ENCODE results near the gene HOXB5.

HOXB5 gene

DNA sequence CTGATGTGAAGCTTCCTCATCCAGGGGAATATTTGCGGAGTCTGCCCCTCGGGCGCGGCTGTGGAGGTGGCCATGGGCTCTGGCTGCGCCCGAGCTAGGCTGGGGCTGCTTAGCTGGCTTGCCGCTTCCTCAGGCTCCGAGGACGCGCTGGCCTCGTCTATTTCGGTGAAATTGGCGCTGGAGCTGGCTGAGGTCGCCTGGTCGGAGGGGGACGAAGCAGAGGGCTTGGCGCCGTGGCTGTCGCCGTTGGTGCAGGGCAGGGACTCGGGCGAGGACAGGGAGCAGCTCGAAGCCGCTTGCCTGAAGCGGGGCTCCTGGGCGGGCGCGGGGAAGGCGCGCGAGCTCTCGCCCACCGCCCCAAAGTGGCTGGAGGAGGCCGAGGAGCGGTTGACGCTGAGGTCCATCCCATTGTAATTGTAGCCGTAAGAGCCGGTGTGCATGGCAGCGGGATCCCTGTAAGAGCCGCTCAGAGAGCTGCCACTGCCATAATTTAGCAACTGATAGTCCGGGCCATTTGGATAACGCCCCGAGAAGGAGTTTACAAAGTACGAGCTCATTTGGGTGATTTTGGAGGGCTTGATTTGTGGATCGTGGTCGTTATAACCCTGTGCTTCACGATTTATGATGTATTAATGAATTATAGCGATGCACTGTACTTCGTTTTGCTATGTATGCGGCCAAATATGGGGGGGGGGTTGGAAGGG lies at the start of gene HOXB5:
HOXB5 (minus strand) TSS at position 654 of the 704 bp plus-strand sequence; CDS start at position 557, 97 bp downstream.
- DNase-seq: no peak

DNA sequence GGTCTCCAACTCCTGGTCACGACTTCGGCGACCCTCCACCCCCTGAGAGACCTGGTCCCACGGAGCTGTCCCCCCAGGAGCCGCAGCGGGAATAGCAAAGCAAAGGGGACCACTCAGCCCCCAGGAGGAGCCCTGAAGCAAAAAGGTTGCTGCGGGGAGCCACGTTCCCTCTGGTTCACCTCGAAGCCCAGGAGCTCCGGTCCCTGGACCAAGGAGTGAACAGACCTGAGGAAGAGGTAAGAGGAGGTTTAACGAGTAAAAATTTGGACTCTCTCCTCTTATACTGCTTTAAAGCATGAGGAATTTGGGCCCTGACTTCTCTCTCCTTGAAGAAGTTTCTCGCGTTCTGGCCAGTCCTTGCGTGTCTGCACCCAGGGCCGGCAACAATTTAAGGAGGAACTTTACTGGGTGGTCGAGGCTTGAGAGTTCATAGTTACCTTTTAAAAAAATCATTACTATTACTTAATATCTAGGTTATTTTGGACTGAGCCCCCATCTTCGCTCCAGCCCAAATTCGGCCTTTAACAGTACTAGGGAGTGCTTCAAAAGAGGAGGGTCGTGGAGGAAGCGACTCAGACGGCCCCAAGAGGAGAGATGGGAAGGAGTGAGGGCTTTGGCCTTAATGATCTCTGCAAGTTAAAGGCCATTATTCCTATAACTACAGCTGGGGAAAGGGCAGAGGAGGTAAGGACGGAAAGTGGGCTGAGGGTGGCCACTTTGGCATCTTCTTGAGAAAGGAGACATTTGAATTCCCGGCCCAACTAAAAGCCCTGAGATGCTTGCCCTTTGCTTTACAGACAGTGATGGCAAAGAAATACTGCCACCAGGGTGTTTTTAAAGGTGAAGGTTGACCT lies 49.5 kb upstream of the HOXB5 start:
- no peak for DNase-seq

DNA sequence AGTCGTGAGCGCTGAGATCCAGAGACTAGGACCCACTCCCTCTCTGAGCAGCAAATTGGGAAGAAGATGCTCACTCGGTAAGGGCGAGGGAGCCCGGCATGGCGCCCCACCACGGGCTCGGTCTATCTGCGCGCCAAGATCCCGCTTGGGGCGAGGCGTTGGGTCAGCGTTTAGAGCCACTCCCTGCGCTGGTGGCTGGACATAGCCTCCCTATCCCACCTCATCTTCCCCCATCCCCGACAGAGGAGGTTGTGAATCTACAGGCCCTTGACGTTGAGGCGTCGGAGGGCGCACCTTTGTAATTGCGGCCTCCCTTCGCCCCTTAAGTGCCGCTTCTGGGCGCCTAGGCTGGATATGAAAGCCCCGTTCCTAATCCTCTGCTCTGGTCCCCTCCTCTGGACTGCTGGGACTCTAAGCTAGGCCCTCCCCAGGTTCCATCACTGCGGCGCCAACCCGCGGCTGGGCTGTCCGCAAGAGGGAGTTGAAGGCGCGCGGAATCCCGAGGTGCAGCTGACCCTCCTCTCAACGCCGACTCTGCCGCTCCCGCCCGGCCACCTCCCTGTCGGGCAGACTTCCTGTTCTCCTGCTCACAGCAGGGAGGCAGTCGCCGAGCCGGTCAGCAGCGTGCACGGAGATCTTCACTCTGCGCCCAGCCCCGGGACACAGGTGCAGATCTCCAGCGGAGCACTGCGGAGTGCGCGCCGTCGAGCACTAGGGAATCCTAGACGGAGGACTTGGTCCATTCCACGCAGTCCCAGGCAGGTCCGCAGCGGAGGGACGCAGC lies 48.7 kb upstream of the HOXB5 start:
- DNase-seq: no peak

DNA sequence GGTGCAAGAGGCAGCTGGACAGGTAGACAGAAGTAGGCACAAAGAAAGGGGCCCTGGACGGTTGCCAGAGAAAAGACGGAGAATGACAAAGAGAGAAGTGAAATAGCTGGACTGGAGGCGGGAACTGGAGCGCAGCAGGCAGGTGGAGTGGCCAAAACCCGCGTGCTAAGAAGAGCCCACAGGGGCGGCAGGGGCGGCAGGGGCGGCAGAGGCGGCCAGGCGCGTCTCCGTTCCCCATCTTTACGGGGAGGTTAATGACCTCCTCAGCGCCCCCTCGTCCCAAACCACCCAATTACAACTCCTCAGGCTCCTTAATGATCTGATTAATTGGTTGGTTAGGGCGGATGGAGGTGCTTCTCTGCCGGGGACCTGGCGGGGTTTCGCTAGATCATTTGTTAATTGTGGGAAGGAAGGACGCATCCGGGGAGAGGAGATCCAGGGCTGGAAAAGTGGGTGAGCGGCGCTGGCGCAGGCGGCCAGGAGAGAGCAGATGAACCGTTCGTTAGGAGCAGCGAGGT lies 48.0 kb upstream of the HOXB5 start:
- DNase-seq: no peak

DNA sequence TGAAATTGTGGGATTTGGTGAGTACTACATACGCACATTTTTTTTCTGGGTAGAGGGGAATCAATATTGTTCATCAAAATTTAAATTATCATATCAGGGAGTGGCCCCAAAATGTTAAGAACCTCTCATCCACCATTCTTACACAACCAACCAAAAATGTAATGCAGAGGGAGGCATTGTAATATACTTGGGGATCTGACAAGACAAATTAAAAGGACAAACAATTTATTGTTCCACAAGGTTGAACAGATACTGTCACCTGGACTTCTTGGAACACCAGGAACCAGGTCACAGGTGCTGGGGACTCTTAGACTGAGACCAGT lies 47.2 kb upstream of the HOXB5 start:
- no peak for DNase-seq

DNA sequence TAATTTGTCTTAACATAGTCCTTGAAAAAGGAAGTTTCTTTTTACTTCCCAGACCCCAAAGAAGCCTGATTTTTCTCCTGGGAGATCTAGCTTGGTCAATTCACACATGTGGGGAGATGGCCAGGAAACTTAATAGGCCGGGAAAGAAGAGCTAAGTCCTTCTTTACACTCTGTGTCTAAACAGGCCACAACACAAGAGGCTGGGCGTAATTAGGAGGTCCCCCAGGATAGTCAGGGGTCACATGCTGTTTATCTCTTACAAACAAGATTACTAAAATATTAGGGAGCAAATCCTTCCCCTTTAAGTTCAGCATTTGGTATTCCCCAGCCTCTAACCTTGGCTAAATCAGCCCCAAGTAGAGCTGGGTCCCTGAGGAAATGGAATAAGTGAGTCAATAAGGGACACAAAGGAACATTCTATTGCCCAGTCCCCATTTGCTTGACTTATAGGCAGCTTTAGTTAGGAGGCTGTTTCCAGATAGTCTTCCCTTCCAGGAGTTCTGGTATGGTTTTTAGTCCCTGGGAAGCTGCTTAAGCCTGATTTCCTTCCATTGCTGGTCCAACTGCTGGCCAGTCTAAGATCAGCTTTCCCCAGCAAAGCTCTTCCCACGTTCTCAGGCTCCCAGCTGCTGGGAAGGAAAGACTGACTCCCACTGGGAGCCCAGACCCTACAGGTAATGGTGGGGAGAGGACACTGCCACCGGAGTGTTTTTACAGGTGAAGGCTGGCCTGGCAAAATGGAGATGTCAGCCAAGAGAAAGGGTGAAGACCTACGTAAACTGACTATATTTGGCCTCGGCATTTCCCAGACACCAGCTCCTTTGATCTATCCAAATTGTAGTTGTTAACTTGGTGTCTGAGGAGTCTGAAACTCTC lies 46.6 kb upstream of the HOXB5 start:
- no peak for DNase-seq

DNA sequence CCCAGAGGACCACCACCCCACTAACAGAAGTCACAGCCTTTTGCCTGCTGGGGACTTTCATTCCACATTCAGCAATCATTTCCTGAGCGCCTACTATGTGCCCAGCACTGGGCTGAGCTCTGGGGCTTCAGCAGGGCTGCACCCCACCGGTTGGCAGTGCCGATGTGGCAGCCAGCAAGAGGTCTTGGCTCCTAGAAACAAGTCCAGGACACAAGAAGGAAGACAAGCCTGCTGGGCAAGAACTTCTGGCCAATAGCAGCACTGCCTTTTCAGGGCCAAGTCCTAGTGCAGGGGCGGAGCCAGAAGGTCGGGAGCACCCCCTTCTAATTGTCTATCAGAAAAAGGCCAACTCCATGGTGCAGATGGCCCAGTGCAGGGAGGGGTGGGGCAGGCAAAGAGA lies 45.6 kb upstream of the HOXB5 start:
- no peak for DNase-seq

DNA sequence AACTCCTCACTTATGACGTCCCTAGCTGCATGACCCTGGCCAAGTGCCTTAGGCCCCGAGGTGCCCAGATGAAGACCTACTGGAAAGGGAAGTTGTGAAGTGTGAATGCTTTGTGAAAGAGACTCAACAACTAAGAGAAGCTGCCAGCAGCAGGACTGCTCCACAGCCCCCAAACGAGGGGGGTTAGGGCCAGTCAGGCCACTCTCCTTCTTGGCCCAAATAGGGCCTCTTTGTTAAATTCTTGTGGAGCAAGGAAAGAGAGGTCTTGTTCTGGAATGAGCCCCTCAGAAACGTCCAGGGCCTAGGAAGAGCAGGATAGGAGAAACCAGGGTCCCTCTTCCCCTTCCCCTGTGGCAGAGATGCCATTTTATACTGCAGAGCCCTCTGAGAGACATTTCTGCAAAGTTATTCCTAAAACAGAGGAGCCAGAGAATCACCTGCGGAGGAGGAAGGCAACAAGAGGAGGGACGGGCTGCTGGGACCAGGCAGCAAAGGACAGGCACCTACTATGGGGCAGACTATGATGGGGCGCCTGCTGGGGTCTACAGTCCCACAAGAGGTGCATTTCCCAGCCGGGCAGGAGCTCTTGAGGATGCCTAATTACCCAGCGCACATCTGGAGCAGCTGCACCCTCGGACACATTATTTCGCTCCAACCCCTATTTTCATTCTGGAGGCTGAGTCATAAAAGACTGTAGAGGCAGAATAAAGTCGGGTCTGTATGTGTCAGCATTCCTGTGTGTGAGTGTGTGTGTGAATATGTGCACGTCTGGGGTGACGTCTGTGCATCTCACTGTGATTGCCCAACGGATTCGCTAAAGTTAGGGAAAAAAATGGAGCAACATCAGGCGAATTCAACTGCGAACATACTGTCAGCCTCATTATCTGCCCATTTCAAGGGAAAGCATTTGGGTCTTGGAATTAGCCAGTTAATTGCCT lies 44.0 kb upstream of the HOXB5 start:
- DNase-seq: no peak

DNA sequence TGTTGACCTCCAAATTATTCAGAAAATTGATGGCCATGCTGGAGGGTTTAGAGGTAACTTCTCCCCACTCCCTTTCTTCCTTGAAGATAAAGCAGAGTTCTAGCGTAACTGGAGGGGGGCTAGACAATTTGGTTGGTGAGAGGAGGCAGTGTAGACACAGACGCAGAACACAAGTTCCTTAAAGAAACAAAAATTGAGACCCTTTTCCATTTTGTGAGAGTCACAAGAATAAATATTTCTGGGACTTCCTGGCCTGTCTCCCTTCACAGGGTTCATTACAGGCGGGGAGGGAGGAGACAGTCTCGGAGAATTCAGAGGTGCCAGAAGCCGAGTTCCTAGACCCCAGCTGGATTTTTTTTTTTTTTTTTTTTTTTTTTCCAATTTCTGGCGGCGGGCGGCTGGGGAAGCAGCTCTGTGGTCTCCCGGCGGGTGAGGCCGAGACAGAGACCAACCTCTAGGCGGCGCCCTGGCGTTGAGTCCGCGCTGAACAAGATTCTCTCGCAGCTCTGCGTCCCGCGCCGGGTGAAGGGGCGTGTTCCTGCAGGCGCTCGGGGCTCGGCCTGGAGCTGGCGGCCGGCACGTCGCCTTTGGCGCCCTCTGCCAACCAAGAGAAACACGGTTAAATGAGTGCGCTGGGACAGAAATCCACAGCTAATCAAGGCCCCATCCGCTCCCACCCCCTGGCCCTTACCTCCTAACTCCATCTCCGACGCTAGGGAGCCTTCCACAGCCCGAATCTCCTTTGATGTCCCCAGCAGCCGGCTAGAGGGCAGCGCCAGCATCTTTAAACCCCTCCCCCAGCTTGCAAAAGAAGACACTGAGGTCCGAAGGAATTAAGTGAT lies 42.8 kb upstream of the HOXB5 start:
- peak; percentile 81 for DNase-seq

DNA sequence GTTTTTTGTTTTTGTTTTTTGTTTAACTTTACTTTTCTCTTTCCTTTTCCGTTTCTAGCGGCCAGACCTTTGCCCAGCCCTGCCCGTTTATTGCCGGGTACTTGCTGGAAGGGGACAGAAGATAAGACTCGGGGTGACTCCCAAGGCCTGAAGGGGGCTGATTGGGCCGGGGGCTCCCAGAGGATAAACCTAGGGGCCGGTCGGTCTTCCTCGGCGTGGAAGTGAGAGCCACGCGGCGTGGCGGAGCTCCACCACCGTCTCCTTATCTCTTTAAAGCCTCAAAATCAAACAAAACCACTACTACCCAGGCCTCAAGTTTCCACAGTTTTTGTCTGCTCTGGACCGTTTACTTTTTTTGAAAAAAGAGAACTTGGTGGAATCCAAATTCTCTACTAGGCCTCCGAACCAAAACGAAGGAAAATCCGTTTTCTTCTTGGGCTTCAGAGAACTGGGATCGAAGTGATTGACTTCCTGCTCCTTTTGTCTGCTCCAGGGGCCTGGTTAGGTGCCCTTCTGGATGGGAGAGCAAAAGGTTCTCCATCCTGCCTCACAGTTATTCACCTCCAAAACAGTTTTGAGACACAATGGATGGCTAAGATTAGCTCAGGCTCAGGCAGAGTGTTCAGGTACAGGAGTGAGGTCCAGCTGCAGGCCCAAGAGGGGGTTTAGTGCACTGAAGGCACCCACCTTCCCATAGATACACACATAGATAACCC lies 41.1 kb upstream of the HOXB5 start:
- no peak for DNase-seq

DNA sequence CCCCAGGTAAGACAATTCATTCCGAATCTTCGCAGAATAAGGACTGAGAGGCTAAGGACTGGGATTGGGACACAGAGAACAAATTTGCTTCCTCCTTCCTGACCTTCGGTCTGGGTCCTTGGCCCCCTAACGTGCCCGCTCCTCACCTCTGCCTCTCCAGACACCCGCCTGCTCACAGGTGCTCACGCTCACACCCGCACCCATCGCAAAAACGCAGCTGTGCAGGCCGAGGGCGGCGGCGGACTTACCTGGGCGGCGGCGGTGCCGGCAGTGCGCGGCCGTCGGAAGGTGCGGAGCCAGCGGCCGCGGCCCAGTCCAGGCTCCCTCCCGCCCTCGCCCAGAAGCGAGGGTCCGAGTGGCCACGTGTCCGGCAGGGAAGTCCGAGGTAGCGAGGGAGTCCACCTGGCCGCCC lies 39.7 kb upstream of the HOXB5 start:
- no peak for DNase-seq

DNA sequence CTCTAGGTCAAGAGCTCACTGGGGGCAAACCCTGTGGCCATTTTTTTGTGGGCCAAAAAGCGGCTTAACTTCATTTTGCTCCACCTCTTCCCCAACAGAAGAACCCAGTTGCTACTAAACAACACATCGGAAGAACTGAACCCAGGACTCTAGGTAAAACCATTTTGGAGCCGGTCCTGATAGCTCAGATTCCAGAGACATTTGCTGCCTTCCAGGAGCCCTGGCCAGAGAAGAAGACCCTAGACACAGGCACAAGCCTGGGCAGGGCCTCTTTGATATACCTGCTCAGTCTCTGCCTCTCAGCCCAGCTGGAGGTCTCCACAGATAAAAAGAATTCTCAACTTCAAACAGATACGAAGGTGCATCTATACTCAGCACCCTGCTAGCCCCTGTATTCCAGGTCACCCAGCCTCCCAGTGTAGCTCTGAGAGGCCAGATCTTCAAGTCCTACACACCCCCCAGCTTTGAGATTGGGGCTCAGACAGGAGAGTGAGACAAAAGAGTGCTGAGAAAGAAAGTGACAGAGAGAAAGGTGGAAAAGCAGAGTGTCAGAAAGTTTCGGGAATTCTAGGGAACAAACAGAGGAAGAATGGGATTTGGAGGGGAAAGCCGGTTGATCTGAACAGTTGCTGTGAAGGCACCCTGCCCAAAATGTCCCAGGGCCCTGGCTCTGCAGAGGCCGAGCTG lies 39.1 kb upstream of the HOXB5 start:
- no peak for DNase-seq

DNA sequence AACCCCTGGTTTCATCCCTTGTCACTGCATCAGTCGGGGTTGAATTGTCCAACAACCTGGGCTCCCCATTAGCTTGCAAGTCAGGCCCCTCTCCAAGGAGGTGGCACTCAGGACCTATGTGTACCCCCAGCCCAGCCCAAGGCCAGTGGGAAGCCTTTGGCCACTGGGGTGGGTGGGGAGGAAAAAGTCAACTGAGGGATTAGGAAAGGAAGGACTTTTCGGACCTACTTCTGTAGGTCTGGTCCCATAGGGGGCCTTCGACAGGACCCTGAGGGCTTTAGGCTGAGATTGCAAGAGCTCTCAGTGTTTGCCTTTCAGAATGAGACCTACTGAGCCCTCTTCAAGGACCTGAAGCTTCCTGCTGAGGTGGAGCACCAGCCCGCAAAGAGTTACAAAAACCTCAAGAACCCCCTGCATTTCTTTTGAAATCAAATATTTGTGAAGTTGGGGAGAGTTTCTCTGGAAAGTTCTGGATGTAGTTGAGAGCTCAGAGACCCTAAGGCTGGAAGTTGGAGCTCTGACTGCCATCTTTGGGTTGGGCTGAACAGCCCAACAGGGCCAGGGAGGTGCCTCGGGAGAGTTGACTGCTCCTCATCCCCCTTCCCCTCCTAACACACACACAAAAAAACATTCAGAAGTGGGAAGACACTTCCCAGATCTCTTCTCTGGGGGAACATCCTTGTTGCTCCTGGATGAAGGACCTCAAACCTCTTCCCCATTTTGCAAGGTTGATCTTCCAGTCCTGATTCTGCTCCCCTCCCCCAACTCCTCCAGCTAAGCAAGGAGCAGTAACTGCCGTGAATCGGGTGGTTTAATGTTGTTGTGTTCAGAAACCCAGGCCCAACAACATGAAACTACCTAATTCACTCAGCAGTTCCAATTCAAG lies 38.4 kb upstream of the HOXB5 start:
- DNase-seq: no peak

DNA sequence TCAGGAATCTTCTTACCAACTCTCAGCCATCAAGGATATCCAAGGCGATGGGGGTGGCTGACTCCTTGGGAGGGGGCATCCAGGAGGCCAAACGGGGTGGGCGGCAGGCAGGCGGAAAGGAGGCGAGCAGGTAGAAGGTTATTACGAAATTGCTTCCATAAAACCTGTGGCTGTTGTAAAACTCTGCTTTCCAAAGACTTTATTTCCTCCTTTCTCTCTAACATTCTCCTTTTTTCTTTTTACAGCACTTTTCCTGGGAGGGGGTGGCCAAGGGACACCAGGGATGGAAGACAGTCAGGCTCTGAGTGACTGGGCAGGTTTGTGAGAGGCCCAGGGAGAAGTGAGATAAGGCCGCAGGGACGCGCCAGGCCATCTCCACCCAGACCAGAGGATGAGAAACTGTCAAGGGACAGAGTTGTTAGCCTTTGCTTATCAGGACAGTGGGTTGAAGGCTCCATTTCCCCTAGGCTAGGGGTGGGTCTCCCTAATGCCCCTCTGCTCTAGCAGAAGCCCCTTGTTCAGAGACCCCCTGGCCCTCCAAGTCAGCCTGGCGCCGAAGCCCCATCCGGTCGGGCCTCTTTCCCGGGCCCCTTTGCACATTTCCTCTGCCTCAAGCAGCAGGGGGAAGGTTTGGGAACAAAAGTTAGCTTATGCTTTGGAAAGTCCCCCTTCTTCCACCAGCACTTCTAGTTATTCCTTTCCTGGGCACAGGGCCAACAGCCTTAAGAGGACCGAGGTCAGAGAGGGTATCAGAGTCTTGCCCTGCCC lies 37.5 kb upstream of the HOXB5 start:
- DNase-seq: no peak

DNA sequence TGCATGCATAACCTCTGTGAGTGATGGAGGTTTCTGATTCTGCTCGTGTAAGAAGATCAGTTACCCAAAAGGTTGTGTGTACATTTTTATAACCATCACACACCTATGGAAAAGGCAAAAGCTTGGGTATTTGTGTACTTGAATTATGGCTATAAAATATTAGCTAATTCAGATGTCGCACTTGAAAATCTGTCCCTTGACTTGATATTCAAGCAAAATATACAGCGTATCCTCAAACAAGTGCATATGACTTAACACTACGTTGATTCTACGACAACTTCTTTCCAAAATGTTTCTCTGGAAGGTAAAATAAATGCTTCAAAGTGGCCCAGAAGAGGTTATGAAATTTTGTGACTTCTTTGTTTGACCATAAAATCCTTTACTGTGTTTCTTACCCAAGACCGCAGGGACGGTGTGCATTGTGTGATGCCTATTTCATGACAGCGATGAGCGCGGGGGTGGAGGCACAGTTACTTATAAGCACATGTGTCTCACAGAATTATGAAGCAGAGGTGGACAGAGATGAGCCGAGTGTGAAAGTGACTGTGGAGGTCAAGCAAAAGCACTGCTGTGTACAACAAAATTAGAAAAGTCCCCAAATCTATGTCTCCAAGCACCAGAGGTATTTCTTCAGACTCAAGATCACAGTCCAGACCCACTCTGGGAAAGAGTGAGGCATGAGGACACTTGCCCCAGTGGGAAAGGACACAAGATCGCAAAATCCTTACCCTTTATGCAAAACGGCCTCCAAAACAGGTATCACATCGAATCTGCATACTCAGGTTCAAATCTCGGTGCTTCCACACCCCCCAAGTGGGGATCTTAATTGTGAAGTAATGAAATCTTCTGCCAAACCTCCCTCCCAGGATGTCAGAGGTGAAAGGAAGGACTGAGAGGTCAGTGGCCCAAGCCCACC lies 36.7 kb upstream of the HOXB5 start:
- DNase-seq: no peak

DNA sequence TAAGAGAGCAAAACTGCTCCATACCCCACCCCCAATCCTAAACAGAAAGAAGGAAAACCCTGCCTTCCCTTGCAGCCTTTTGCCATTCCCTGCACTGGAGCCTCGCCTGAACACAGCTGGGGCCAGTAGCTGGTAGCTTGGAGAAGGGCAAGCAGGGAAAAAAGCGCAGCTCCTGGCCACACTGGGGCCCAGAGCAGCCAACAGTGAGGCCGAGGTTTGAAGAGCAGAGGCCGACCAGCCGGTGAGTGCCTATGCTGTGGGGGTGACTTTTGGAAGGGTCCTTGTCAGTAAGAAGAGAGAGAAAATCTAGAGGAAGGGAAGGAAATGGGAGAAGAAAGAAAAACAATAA lies 35.8 kb upstream of the HOXB5 start:
- DNase-seq: no peak

Data from NCI-H2227 treated with DMSO at 0.1 percent for 48 hours (cell line).